ENCODE data around the gene IGSF22.
"Not testable (repeated sequence)": the region's sequence is repeated elsewhere in the genome, so short reads cannot be mapped to it uniquely, and the experiment has no call there.

The IGSF22 gene

DNA sequence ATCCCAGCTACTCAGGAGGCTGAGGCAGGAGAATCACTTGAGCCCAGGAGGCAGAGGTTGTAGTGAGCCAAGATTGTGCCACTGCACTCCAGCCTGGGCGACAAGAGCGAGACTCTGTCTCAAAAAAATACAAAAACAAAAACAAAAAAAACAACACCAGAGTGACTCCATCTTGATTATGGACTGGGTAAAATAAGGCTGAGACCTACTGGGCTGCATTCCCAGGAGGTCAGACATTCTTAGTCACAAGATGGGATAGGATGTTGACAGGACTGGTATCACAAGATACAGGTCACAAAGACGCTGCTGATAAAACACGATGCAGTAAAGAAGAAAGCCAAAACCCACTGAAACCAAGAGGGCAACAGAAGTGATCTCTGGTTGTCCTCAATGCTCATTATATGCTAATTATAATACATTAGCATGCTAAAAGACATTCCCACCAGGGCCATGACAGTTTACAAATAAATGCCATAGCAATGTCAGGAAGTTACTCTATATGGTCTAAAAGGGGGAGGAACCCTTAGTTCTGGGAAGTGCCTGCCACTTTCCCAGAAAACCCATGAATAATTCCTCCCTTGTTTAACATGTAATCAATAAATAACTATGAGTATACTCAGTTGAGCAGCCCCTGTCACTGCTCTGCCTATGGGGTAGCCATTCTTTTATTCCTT lies 34.4 kb downstream of the IGSF22 start:
- DNase-seq (ENCODE audit: low spot score) = peak; percentile 22

- no peak for DNase-seq (ENCODE audit: low spot score)
Observed at GRCh38 chr11:18684267-18684666, 41.7 kb downstream of the IGSF22 start.

DNA sequence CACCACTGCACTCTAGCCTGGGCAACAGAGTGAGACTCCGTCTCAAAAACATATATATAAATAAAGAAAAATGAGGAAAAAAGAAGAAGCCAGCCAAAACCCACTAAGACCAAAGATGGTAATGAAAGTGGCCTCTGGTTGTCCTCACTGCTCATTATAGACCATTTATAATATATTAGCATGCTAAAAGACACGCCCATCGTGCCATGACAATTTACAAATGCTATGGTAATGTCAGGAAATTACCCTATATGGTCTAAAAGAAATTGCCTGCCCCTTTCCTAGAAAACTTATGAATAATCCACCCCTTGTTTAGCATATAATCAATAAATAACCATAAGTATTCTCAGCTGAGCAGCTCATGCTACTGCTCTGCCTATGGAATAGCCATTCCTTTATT lies 43.5 kb downstream of the IGSF22 start:
- DNase-seq (ENCODE audit: low spot score) = no peak

DNA sequence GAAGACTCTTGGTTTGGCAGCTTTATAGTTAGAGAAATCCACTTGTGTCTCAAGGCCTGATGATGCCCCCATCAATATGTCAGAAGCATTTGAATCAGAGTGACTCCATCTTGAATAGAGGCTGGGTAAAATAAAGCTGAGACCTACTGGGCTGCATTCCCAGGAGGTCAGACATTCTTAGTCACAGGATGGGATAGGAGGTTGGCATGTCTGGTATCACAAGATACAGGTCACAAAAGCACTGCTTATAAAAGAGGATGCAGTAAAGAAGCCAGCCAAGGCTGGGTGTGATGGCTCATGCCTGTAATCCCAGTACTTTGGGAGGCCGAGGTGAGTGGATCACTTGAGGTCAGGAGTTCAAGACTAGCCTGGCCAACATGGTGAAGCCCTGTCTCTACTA lies 44.0 kb downstream of the IGSF22 start:
- DNase-seq (ENCODE audit: low spot score) = not testable (repeated sequence)

DNA sequence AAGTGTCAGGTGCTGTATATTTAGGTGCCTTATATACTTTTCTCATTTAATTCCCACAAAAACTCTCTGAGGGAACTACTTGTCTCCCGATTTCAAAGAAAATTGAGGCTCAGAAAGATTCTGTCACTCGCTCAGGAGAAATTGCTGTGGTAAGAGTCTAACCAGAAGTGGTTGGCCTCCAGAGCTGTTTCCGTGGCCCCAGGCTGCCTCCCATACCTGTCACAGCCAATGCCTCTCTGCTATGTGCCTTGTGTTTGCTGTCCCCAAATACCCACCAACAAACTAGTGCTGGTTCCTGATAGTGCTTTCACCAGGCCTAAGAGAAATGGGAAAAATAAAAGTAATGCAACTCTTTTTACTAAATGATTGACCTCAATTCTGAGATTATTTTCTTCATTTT lies 48.4 kb downstream of the IGSF22 start:
- DNase-seq (ENCODE audit: low spot score) = no peak

GRCh38 chr11:18676803-18677202 lies 49.2 kb downstream of the IGSF22 start:
- DNase-seq (ENCODE audit: low spot score) = no peak

- peak; percentile 68 for DNase-seq (ENCODE audit: low spot score)
Observed at GRCh38 chr11:18672209-18672608, 53.8 kb downstream of the IGSF22 start.

GRCh38 chr11:18671246-18671645 lies 54.7 kb downstream of the IGSF22 start:
- DNase-seq (ENCODE audit: low spot score) = no peak

- no peak for DNase-seq (ENCODE audit: low spot score)
Observed at GRCh38 chr11:18669711-18670110, 56.3 kb downstream of the IGSF22 start.

DNA sequence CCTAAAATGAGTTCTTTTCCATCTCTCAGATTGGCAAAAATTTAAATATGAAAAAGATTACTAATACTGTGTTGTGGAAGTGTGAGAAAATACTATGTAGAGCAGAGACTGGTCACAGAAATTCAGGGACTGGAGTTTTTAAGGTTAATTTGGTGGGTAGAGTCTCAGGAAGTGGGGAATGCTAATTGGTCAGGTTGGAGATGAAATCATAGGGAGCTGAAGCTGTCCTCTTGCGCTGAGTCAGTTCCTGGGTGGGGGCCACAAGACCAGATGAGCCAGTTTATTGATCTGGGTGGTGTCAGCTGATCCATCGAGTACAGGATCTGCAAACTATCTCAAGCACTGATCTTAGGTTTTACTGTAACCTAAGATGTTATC lies 56.8 kb downstream of the IGSF22 start:
- peak; percentile 58 for DNase-seq (ENCODE audit: low spot score)

DNA sequence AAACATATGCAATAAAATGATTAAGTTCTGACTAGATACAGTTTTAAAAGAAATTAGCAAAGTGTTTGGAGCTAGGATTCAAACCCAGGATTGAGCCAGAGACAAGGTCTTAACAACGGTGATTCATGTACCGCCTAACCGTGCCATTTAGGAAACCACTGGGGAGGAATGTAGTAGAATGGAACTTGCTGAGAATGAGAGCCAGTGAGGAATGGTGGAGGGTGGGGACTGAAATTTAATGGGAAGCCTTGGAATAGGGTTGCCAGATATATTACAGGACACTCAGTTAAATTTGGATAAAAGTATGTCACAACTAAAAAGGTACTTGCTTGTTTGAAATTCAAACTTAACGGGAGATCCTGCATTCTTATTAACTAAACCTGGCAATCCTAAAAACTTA lies 57.9 kb downstream of the IGSF22 start:
- no peak for DNase-seq (ENCODE audit: low spot score)

DNA sequence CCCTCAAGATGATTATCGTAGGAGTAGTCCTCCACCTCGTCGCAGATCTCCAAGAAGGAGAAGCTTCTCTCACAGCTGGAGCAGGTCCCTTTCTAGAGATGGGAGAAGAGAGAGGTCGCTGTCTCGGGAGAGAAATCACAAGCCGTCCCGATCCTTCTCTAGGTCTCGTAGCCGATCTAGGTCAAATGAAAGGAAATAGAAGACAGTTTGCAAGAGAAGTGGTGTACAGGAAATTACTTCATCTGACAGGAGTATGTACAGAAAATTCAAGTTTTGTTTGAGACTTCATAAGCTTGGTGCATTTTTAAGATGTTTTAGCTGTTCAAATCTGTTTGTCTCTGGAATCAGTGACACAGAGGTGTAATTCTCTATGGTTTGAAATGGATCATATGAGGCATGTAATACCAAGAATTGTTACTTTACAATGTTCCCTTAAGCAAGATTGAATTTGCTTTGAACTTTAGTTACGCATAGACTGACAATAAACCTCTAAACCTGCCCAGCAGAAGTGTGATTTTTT lies 60.6 kb downstream of the IGSF22 start:
- peak; percentile 11 for DNase-seq (ENCODE audit: low spot score)

DNA sequence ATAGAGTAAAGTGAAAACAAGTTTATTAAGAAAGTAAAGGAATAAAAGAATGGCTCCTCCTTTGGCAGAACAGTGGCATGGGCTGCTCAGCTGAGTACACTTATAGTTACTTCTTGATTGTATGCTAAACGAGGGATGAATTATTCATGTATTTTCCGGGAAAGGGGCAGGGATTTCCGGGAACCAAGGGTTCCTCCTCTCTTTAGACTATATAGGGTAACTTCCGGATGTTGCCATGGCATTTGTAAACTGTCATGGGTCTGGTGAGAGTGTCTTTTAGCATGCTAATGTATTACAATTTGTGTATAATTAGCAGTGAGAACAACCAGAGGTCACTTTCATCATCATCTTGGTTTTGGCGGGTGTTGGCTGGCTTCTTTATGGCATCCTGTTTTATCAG lies 68.3 kb downstream of the IGSF22 start:
- DNase-seq (ENCODE audit: low spot score) = no peak

Data from CD4-positive, alpha-beta T cell treated with Interleukin-2 at 100 ng/mL for 4 hours (primary cell).